GM12878 (cell line): Measurements from ENCODE around the gene TREH. TPM values are rescaled to one million over a fixed set of nuclear protein-coding genes. Genes with fewer than 3 reads are reported as not detected.

Experiments used
- ATAC-seq: fragments of 200-7000 bp; cut with Tn5 transposase; 3 replicates; pipeline ENCODE4 v1.9.1; 2020; ENCODE audit warnings: mild to moderate bottlenecking, moderate library complexity
- BruUV-seq: library from RNA; stranded (reverse); fragments of 400-500 nt; replicated peaks from 2 replicates; lab custom pipeline; 2021; lab: Mats Ljungman, UMichigan
- CTCF ChIA-PET: fragments of 300-600 bp; sonication (Branson Sonifier 250); formaldehyde crosslinking; extraction: SDS; loops from one replicate; lab custom pipeline; 2021; ENCODE audit warnings: inconsistent platforms; lab: Yijun Ruan, JAX
- POLR2A ChIA-PET: fragments of 350-600 bp; formaldehyde crosslinking; extraction: SDS; loops from one replicate; lab custom pipeline; 2021; ENCODE audit warnings: inconsistent platforms; lab: Charles Lee
- RAD21 ChIA-PET: fragments of 300-600 bp; sonication (Branson Sonifier 250); formaldehyde crosslinking; loops from one replicate; lab custom pipeline; 2023; ENCODE audit warnings: antibody characterized with exemption; ENCODE audit not compliant: unreplicated experiment; lab: Charles Lee
- SMC1A ChIA-PET: fragments of 300-600 bp; sonication (Branson Sonifier 250); formaldehyde crosslinking; loops from one replicate; lab custom pipeline; 2023; ENCODE audit not compliant: unreplicated experiment, uncharacterized antibody; lab: Charles Lee
- DNase-seq: peaks from one replicate; pipeline ENCODE4 v3.0.0-alpha.2; 2011; ENCODE audit warnings: low read depth, low spot score
- FAIRE-seq: peaks from 3 replicates; lab custom pipeline; 2011; peaks lifted over from hg19 to GRCh38; lab: Jason Lieb, UNC
- H2AFZ ChIP-seq: 2 replicates; pipeline ENCODE4 v1.6.0; 2011; ENCODE audit warnings: low read depth, low read length, control low read depth; ENCODE audit not compliant: control insufficient read depth
- H3K27ac ChIP-seq: 2 replicates; pipeline ENCODE4 v1.5.1; 2011; ENCODE audit warnings: control low read depth; ENCODE audit not compliant: control insufficient read depth, insufficient read depth
- H3K27me3 ChIP-seq, 2 experiments: replicated peaks in 1 of 2; 2 replicates each; pipeline versions ENCODE4 v1.6.0 to v1.6.1; 2011; ENCODE audit warnings: low read length in 1 of 2; ENCODE audit not compliant: control insufficient read depth in 2 of 2, insufficient read depth in 2 of 2
- H3K36me3 ChIP-seq, 2 experiments: 2 replicates each; pipeline ENCODE4 v1.5.1; 2011; ENCODE audit warnings: low read length in 1 of 2; ENCODE audit not compliant: control insufficient read depth in 2 of 2, insufficient read depth in 2 of 2
- H3K4me1 ChIP-seq: 2 replicates; pipeline ENCODE4 v1.6.1; 2011; ENCODE audit warnings: mild to moderate bottlenecking, low read length, moderate library complexity, mixed read lengths; ENCODE audit not compliant: control insufficient read depth, insufficient read depth
- H3K4me2 ChIP-seq: 2 replicates; pipeline ENCODE4 v1.6.0; 2011; ENCODE audit warnings: control low read depth; ENCODE audit not compliant: control insufficient read depth, insufficient read depth
- H3K4me3 ChIP-seq: fragments of 200-600 bp; sonication (generic); 2 replicates; pipeline ENCODE4 v1.5.1; 2016
- H3K79me2 ChIP-seq: 2 replicates; pipeline ENCODE4 v1.6.0; 2011; ENCODE audit warnings: low read length; ENCODE audit not compliant: control insufficient read depth, insufficient read depth
- H3K9ac ChIP-seq: 2 replicates; pipeline ENCODE4 v1.8.0; 2011; ENCODE audit warnings: low read length, control low read depth, mixed read lengths; ENCODE audit not compliant: control insufficient read depth, insufficient read depth
- H3K9me3 ChIP-seq: replicated peaks from 3 replicates; pipeline ENCODE4 v1.5.1; 2011; ENCODE audit warnings: mild to moderate bottlenecking, low read length; ENCODE audit not compliant: control insufficient read depth, insufficient read depth
- H4K20me1 ChIP-seq: 2 replicates; pipeline ENCODE4 v1.6.0; 2011; ENCODE audit not compliant: control insufficient read depth, insufficient read depth
- ELK1 ChIP-seq: IDR thresholded peaks from 2 replicates; pipeline ENCODE4 v1.6.1; 2012; ENCODE audit warnings: low read depth, low read length, improper control_type of control experiment
- GATAD2B ChIP-seq: fragments of 450-650 bp; conservative IDR thresholded peaks from 2 replicates; pipeline ENCODE4 v1.6.1; 2017; ENCODE audit warnings: low read depth, mild to moderate bottlenecking, moderate library complexity
- HSF1 ChIP-seq: fragments of 150-350 bp; IDR thresholded peaks from 2 replicates; pipeline ENCODE4 v1.6.1; 2014; ENCODE audit warnings: mild to moderate bottlenecking, low read depth, low read length
- IKZF1 ChIP-seq: fragments of 450-650 bp; conservative IDR thresholded peaks from 2 replicates; pipeline ENCODE4 v1.6.1; 2017; ENCODE audit warnings: antibody characterized with exemption, mild to moderate bottlenecking
- KDM1A ChIP-seq: fragments of 200-600 bp; sonication (generic); IDR thresholded peaks from 2 replicates; pipeline ENCODE4 v1.6.1; 2016; ENCODE audit warnings: borderline replicate concordance
- MEF2A ChIP-seq: IDR thresholded peaks from 2 replicates; pipeline ENCODE4 v1.6.1; 2011; ENCODE audit warnings: low read depth, mild to moderate bottlenecking, low read length, moderate library complexity; ENCODE audit not compliant: insufficient read depth
- MTA3 ChIP-seq: IDR thresholded peaks from 2 replicates; pipeline ENCODE4 v1.6.1; 2012; ENCODE audit warnings: low read length, inconsistent platforms, borderline replicate concordance
- NFIC ChIP-seq: IDR thresholded peaks from 2 replicates; pipeline ENCODE4 v1.6.1; 2012; ENCODE audit warnings: low read depth, mild to moderate bottlenecking, inconsistent platforms, low read length, moderate library complexity
- RAD21 ChIP-seq: IDR thresholded peaks from 2 replicates; pipeline ENCODE4 v1.6.1; 2011; ENCODE audit warnings: mild to moderate bottlenecking, low read depth, low read length, moderate library complexity; ENCODE audit not compliant: insufficient read depth
- RCOR1 ChIP-seq: conservative IDR thresholded peaks from 2 replicates; pipeline ENCODE4 v1.6.1; 2012; ENCODE audit warnings: low read depth, low read length, improper control_type of control experiment
- SMARCA5 ChIP-seq: fragments of 450-650 bp; IDR thresholded peaks from 2 replicates; pipeline ENCODE4 v1.6.1; 2017; ENCODE audit warnings: mild to moderate bottlenecking
- ZNF622 ChIP-seq: fragments of 450-650 bp; IDR thresholded peaks from 2 replicates; pipeline ENCODE4 v1.6.1; 2017; ENCODE audit warnings: mild to moderate bottlenecking, inconsistent platforms
- ZNF687 ChIP-seq: fragments of 450-650 bp; IDR thresholded peaks from 2 replicates; pipeline ENCODE4 v1.6.1; 2017; ENCODE audit warnings: mild to moderate bottlenecking, moderate library complexity
- WGBS: methylation state at CpG from one replicate; pipeline ENCODE4 v1.1.6; 2016; ENCODE audit warnings: low lambda C conversion rate; ENCODE audit not compliant: insufficient replicate concordance, insufficient coverage; ENCODE audit errors: missing lambda C conversion rate; 5-methylcytosine and 5-hydroxymethylcytosine counted together
- in situ Hi-C: fragments of 300-500 bp; cut with MboI; formaldehyde crosslinking; loops from 9 replicates; pipeline ENCODE4 v1.14.3; 2018; ENCODE audit warnings: mixed read lengths
- intact Hi-C: fragments of 100-400 bp; cut with micrococcal nuclease; formaldehyde crosslinking; loops from one replicate; pipeline ENCODE4 v1.14.2; 2022; ENCODE audit not compliant: unreplicated experiment
- polyA plus RNA-seq, 11 experiments: library from polyadenylated mRNA; depleted of rRNA in 4 of 11; unstranded in 6 of 11; stranded (reverse) in 5 of 11; fragments of >200 nt; fragmentation: Nextera tagmentation in 4 of 11; fragmentation: Illumina TruSeq in 1 of 11; extraction: Ambion mirVana in 4 of 11; extraction: Trizol in 1 of 11; gene quantifications; 1 replicate in 1 of 11; 2 replicates in 10 of 11; pipeline versions ENCODE4 v1.2.1 to v1.2.3, GENCODE V29; 2011 to 2016; ENCODE audit warnings: inconsistent platforms in 2 of 11, missing spikeins in 2 of 11, low read depth in 1 of 11
- total RNA-seq, 4 experiments: library from RNA; depleted of rRNA in 3 of 4; stranded (reverse); fragments of >200 nt in 3 of 4; fragmentation: Illumina TruSeq in 1 of 4; extraction: Trizol in 1 of 4; gene quantifications; 2 replicates each; pipeline versions ENCODE4 v1.2.1 to v1.2.3, GENCODE V29; 2013 to 2021

Gene TREH
- total and polyA plus RNA-seq, 10 of the 15 experiments (the other 5 are each of a cell fraction or from before 2014, with no cell fraction given), result not detected

- no peak for TF ChIP-seq RCOR1
- no peak for TF ChIP-seq MEF2A
- TF ChIP-seq IKZF1, result no peak
- no peak for TF ChIP-seq ZNF622
- no peak for TF ChIP-seq HSF1
Observed at GRCh38 chr11:118650366-118650765, 29.1 kb downstream of the TREH start (continued).

- POLR2A ChIA-PET, result no interaction called here
- Histone ChIP-seq H3K27me3 (peaks cover 5 to 7% of the 10 kb centered on the region in 2 experiments; a peak in 2 of 4 replicates), H3K4me1 (no peaks in the 10 kb centered on the region), H3K9ac (no peak overlapping the region), H3K27ac (no peak overlapping the region), H3K9me3 (no peaks in the 10 kb centered on the region), H3K36me3 (no peaks in the 10 kb centered on the region), H2AFZ (no peak overlapping the region), H3K79me2 (no peaks in the 10 kb centered on the region), H4K20me1 (no peaks in the 10 kb centered on the region), H3K4me3 (no peak overlapping the region), H3K4me2 (no peak overlapping the region)
- intact Hi-C loops, result no loop called here
- DNase-seq, result no peak
- RAD21 ChIA-PET, result no interaction called here
- WGBS, result 10% methylated on average over 10 of the region's 10 CpGs
- BruUV-seq, result no TSS peak
- SMC1A ChIA-PET, result no interaction called here
- CTCF ChIA-PET, result interaction anchor here (0.6 kb wide), 1 partner anchor 195 kb away, joined by 3 read pairs; no protein-coding TSS in a partner anchor
- no peak for ATAC-seq
- in situ Hi-C loops, result no loop called here
- FAIRE-seq, result no peak
- no peak for TF ChIP-seq NFIC
- no peak for TF ChIP-seq ELK1
- TF ChIP-seq RAD21, result no peak
- TF ChIP-seq SMARCA5, result no peak
- no peak for TF ChIP-seq HSF1
- TF ChIP-seq MTA3, result no peak
- no peak for TF ChIP-seq GATAD2B
- TF ChIP-seq KDM1A, result no peak
- TF ChIP-seq ZNF687, result no peak
Observed at GRCh38 chr11:118649941-118650340, 29.5 kb downstream of the TREH start.
